Measurements from ENCODE around the gene GPR176. TPM values are rescaled to one million over a fixed set of nuclear protein-coding genes. Genes with fewer than 3 reads are reported as not detected.

Gene GPR176
- polyA plus RNA-seq, 1 of the 3 experiments (the other 2 are of a cell fraction), result 21.9 TPM

GRCh38 chr15:39795486-39795885 is 124.6 kb downstream of the GPR176 start:
- 72% methylated on average over 2 of the region's 3 CpGs for WGBS (ENCODE audit: low lambda C conversion rate)
- peaks cover 0 to 12% of the 10 kb centered on the region in 2 experiments; a peak in 2 of 4 replicates for H3K4me1 ChIP-seq (ENCODE audit: control insufficient read depth in 1 of 2, insufficient read depth in 2 of 2, low read depth in 1 of 2, low read length in 1 of 2)
- ChIA-PET CTCF (interaction anchor here (1.4 to 1.6 kb wide), 3 partner anchors 10 to 39 kb away, joined by 4 to 5 read pairs (median 4); no protein-coding TSS in a partner anchor), POLR2A (no interaction called here)
- TF ChIP-seq TCF12 (IDR thresholded peaks at IDR 0.05) (no peak), GATA2 (CRISPR knock-in tag; IDR thresholded peaks at IDR 0.05) (no peak), CHD2 (IDR thresholded peaks at IDR 0.05; ENCODE audit: low read length, partially characterized antibody) (no peak), RAD21 (IDR thresholded peaks at IDR 0.05; ENCODE audit: low read length) (no peak), MXI1 (IDR thresholded peaks at IDR 0.05; ENCODE audit: low read depth, low read length) (no peak), POLR2AphosphoS5 (IDR thresholded peaks at IDR 0.05; ENCODE audit: low read depth, low read length) (no peak)
- TF ChIP-seq, protein P1, sequence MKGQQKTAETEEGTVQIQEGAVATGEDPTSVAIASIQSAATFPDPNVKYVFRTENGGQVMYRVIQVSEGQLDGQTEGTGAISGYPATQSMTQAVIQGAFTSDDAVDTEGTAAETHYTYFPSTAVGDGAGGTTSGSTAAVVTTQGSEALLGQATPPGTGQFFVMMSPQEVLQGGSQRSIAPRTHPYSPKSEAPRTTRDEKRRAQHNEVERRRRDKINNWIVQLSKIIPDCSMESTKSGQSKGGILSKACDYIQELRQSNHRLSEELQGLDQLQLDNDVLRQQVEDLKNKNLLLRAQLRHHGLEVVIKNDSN (IDR thresholded peaks at IDR 0.05; ENCODE audit: borderline replicate concordance, low read depth), result no peak
- TF ChIP-seq, protein P2, sequence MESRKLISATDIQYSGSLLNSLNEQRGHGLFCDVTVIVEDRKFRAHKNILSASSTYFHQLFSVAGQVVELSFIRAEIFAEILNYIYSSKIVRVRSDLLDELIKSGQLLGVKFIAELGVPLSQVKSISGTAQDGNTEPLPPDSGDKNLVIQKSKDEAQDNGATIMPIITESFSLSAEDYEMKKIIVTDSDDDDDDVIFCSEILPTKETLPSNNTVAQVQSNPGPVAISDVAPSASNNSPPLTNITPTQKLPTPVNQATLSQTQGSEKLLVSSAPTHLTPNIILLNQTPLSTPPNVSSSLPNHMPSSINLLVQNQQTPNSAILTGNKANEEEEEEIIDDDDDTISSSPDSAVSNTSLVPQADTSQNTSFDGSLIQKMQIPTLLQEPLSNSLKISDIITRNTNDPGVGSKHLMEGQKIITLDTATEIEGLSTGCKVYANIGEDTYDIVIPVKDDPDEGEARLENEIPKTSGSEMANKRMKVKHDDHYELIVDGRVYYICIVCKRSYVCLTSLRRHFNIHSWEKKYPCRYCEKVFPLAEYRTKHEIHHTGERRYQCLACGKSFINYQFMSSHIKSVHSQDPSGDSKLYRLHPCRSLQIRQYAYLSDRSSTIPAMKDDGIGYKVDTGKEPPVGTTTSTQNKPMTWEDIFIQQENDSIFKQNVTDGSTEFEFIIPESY (IDR thresholded peaks at IDR 0.05; ENCODE audit: borderline replicate concordance, low read depth), result no peak
- no peak for DNase-seq
- no peak overlapping the region for H2AFZ ChIP-seq (ENCODE audit: low read depth)
- no peak overlapping the region for H3K4me2 ChIP-seq
- H3K9me3 ChIP-seq, result no peaks in the 10 kb centered on the region
- H3K4me3 ChIP-seq (ENCODE audit: low read depth in 2 of 2, low read length in 1 of 2), result no peak overlapping the region
- H3K9me2 ChIP-seq, result no peaks in the 10 kb centered on the region
- H3K27ac ChIP-seq (ENCODE audit: low read depth in 2 of 2, low read length in 1 of 2), result no peak overlapping the region
- H3K27me3 ChIP-seq (ENCODE audit: insufficient read depth), result no peaks in the 10 kb centered on the region
- H3K79me2 ChIP-seq (ENCODE audit: insufficient read depth), result no peaks in the 10 kb centered on the region
- peaks cover 2 to 13% of the 10 kb centered on the region in 2 experiments for H3K36me3 ChIP-seq (replicated peaks in 1 of 2; ENCODE audit: control insufficient read depth in 1 of 2, insufficient read depth in 2 of 2, low read length in 1 of 2)
- H4K20me1 ChIP-seq (ENCODE audit: insufficient read depth), result no peaks in the 10 kb centered on the region
- H3K9ac ChIP-seq, result no peak overlapping the region
- H3F3A ChIP-seq (replicated peaks; ENCODE audit: insufficient read depth), result peaks cover 11% of the 10 kb centered on the region

GRCh38 chr15:39794954-39795353 is 125.1 kb downstream of the GPR176 start:
- no peak overlapping the region for H2AFZ ChIP-seq (ENCODE audit: low read depth)
- POLR2A ChIA-PET, result no interaction called here
- CTCF ChIA-PET, result interaction anchor here (1.4 to 1.6 kb wide), 3 partner anchors 9 to 38 kb away, joined by 4 to 5 read pairs (median 4); no protein-coding TSS in a partner anchor
- no peak overlapping the region for H3K4me2 ChIP-seq
- no peak overlapping the region for H3K27ac ChIP-seq (ENCODE audit: low read depth in 2 of 2, low read length in 1 of 2)
- no peak overlapping the region for H3K9ac ChIP-seq
- DNase-seq, result no peak
- H3K4me3 ChIP-seq (ENCODE audit: low read depth in 2 of 2, low read length in 1 of 2), result no peak overlapping the region
- H3K36me3 ChIP-seq (replicated peaks in 1 of 2; ENCODE audit: control insufficient read depth in 1 of 2, insufficient read depth in 2 of 2, low read length in 1 of 2), result peaks cover 0 to 11% of the 10 kb centered on the region in 2 experiments
- no peaks in the 10 kb centered on the region for H4K20me1 ChIP-seq (ENCODE audit: insufficient read depth)
- H3F3A ChIP-seq (replicated peaks; ENCODE audit: insufficient read depth), result peaks cover 12% of the 10 kb centered on the region
- no peaks in the 10 kb centered on the region for H3K9me3 ChIP-seq
- TF ChIP-seq CHD2 (IDR thresholded peaks at IDR 0.05; ENCODE audit: low read length, partially characterized antibody), result no peak
- no peak for TF ChIP-seq EP300 (IDR thresholded peaks at IDR 0.05; ENCODE audit: borderline replicate concordance in 1 of 2, low read depth in 1 of 2, low read length in 1 of 2)
- H3K79me2 ChIP-seq (ENCODE audit: insufficient read depth), result no peaks in the 10 kb centered on the region
- H3K9me2 ChIP-seq, result no peaks in the 10 kb centered on the region
- 94% methylated on average over 3 of the region's 3 CpGs for WGBS (ENCODE audit: low lambda C conversion rate)
- H3K4me1 ChIP-seq (ENCODE audit: control insufficient read depth in 1 of 2, insufficient read depth in 2 of 2, low read depth in 1 of 2, low read length in 1 of 2), result peaks cover 0 to 12% of the 10 kb centered on the region in 2 experiments; a peak in 2 of 4 replicates
- no peaks in the 10 kb centered on the region for H3K27me3 ChIP-seq (ENCODE audit: insufficient read depth)

Data from SK-N-SH (cell line).